K562 (cell line): Measurements from ENCODE around the gene NAT14. TPM values are rescaled to one million over a fixed set of nuclear protein-coding genes. Genes with fewer than 3 reads are reported as not detected.

Experiments used
- ATAC-seq: fragments of 200-7000 bp; cut with Tn5 transposase; 3 replicates; pipeline ENCODE4 v1.9.1; 2020; ENCODE audit warnings: moderate library complexity
- BruUV-seq: library from RNA; stranded (reverse); fragments of 400-500 nt; replicated peaks from 2 replicates; lab custom pipeline; 2021; lab: Mats Ljungman, UMichigan
- CTCF ChIA-PET: fragments of 300-600 bp; formaldehyde crosslinking; extraction: SDS; loops from one replicate; lab custom pipeline; 2021; ENCODE audit warnings: low intra/inter-chr PET ratio; lab: Yijun Ruan, JAX
- POLR2A ChIA-PET: fragments of 300-600, 350-650 bp; sonication (Branson Sonifier 250); formaldehyde crosslinking; extraction: SDS; loops from one replicate; lab custom pipeline; 2021; ENCODE audit warnings: antibody characterized with exemption, inconsistent platforms; lab: Yijun Ruan, JAX
- DNase-seq, 4 experiments: peaks; one replicate each; pipeline versions ENCODE4 v3.0.0 to v3.0.0-alpha.2; 2011 to 2018; ENCODE audit warnings: low spot score in 3 of 4, mixed read lengths in 3 of 4; ENCODE audit errors: extremely low read depth in 1 of 4
- FAIRE-seq: peaks from 2 replicates; lab custom pipeline; 2011; peaks lifted over from hg19 to GRCh38; lab: Jason Lieb, UNC
- H2AFZ ChIP-seq: 2 replicates; pipeline ENCODE4 v1.6.0; 2011; ENCODE audit warnings: low read depth, low read length, control low read depth, inconsistent platforms
- H3K27ac ChIP-seq: fragments of 200-600 bp; 3 replicates; pipeline ENCODE4 v1.8.0; 2011; ENCODE audit warnings: low read depth, mild to moderate bottlenecking, control low read depth, inconsistent platforms, low read length, moderate library complexity, mixed read lengths; ENCODE audit errors: extremely low read depth
- H3K27me3 ChIP-seq, 2 experiments: fragments of 300-600 bp in 1 of 2; 2 replicates in 1 of 2; 3 replicates in 1 of 2; pipeline versions ENCODE4 v1.6.0 to v1.8.0; 2011; ENCODE audit warnings: inconsistent platforms in 2 of 2, low read length in 2 of 2, mild to moderate bottlenecking in 1 of 2, mixed read lengths in 1 of 2, moderate library complexity in 1 of 2; ENCODE audit not compliant: control insufficient read depth in 2 of 2, insufficient read depth in 2 of 2
- H3K36me3 ChIP-seq: fragments of 300-600 bp; 3 replicates; pipeline ENCODE4 v1.8.0; 2011; ENCODE audit warnings: mild to moderate bottlenecking, low read length, inconsistent platforms; ENCODE audit not compliant: control insufficient read depth, insufficient read depth
- H3K4me1 ChIP-seq, 2 experiments: fragments of 200-600 bp in 1 of 2; replicated peaks in 1 of 2; 2 replicates in 1 of 2; 3 replicates in 1 of 2; pipeline versions ENCODE4 v1.5.1 to v1.8.0; 2011; ENCODE audit warnings: inconsistent platforms in 2 of 2, low read length in 2 of 2, mild to moderate bottlenecking in 1 of 2, mixed read lengths in 1 of 2, moderate library complexity in 1 of 2; ENCODE audit not compliant: control insufficient read depth in 2 of 2, insufficient read depth in 2 of 2
- H3K4me2 ChIP-seq: 2 replicates; pipeline ENCODE4 v1.6.1; 2011; ENCODE audit warnings: low read length, control low read depth, inconsistent platforms, mixed read lengths; ENCODE audit not compliant: insufficient read depth
- H3K4me3 ChIP-seq: fragments of 200-600 bp; sonication (generic), shearing (Covaris generic); 2 replicates; pipeline ENCODE4 v1.5.1; 2016; ENCODE audit warnings: control low read depth, inconsistent platforms
- H3K79me2 ChIP-seq: fragments of 200-600 bp; 3 replicates; pipeline ENCODE4 v1.8.0; 2011; ENCODE audit warnings: low read length, inconsistent platforms; ENCODE audit not compliant: control insufficient read depth, insufficient read depth
- H3K9ac ChIP-seq, 2 experiments: 2 replicates each; pipeline versions ENCODE4 v1.6.0 to v1.6.1; 2011; ENCODE audit warnings: low read depth in 2 of 2, low read length in 2 of 2, control low read depth in 1 of 2, inconsistent platforms in 1 of 2, mild to moderate bottlenecking in 1 of 2, mixed read lengths in 1 of 2; ENCODE audit not compliant: insufficient read depth in 1 of 2
- H3K9me1 ChIP-seq: one replicate; pipeline ENCODE4 v1.6.0; 2011; ENCODE audit warnings: inconsistent platforms, mild to moderate bottlenecking, low read length, moderate library complexity; ENCODE audit not compliant: control insufficient read depth, insufficient read depth
- H3K9me3 ChIP-seq: replicated peaks from 2 replicates; pipeline ENCODE4 v1.5.1; 2011; ENCODE audit warnings: low read depth, low read length, inconsistent platforms; ENCODE audit not compliant: control insufficient read depth, insufficient read depth
- H4K20me1 ChIP-seq: replicated peaks from 2 replicates; pipeline ENCODE4 v1.6.1; 2011; ENCODE audit warnings: low read length, inconsistent platforms, mixed read lengths; ENCODE audit not compliant: control insufficient read depth, insufficient read depth
- BCOR ChIP-seq: fragments of 450-650 bp; IDR thresholded peaks from 2 replicates; pipeline ENCODE4 v1.6.1; 2016
- CEBPB ChIP-seq: fragments of 450-650 bp; IDR thresholded peaks from 2 replicates; pipeline ENCODE4 v1.6.1; 2016; ENCODE audit warnings: missing genetic modification characterization, missing compliant biosample characterization
- CEBPG ChIP-seq, 3 experiments: fragments of 200-800 bp in 1 of 3; sonication (Bioruptor generic) in 1 of 3; sonication (generic) in 1 of 3; formaldehyde crosslinking in 1 of 3; IDR thresholded peaks in 2 of 3; conservative IDR thresholded peaks in 1 of 3; 2 replicates each; pipeline versions ENCODE4 v1.6.1 to v1.8.0; 2016 to 2022; ENCODE audit warnings: missing compliant biosample characterization in 2 of 3, missing genetic modification characterization in 2 of 3, mild to moderate bottlenecking in 1 of 3, missing genetic modification reagents in 1 of 3
- FOXK1 ChIP-seq: sonication (generic); formaldehyde crosslinking; IDR thresholded peaks from 2 replicates; pipeline ENCODE4 v1.8.0; 2022; ENCODE audit warnings: missing genetic modification reagents, mild to moderate bottlenecking, borderline replicate concordance
- HDAC2 ChIP-seq: fragments of 450-650 bp; IDR thresholded peaks from 2 replicates; pipeline ENCODE4 v1.6.1; 2016; ENCODE audit warnings: mild to moderate bottlenecking
- PCBP1 ChIP-seq: fragments of 200-400 bp; formaldehyde crosslinking; IDR thresholded peaks from 2 replicates; pipeline ENCODE4 v1.6.1; 2018; ENCODE audit warnings: mild to moderate bottlenecking, low read depth, low read length; ENCODE audit not compliant: poor library complexity, severe bottlenecking
- POLR2B ChIP-seq: fragments of 450-650 bp; IDR thresholded peaks from 2 replicates; pipeline ENCODE4 v1.6.1; 2018; ENCODE audit warnings: low read depth; ENCODE audit not compliant: partially characterized antibody
- PTRF ChIP-seq: fragments of 450-650 bp; IDR thresholded peaks from 2 replicates; pipeline ENCODE4 v1.6.1; 2016; ENCODE audit warnings: mild to moderate bottlenecking, missing genetic modification characterization, missing compliant biosample characterization
- PTTG1 ChIP-seq: fragments of 450-650 bp; IDR thresholded peaks from 2 replicates; pipeline ENCODE4 v1.6.1; 2016; ENCODE audit warnings: low read depth, mild to moderate bottlenecking, missing genetic modification characterization, missing compliant biosample characterization
- RBFOX2 ChIP-seq: fragments of 200-400 bp; formaldehyde crosslinking; IDR thresholded peaks from 2 replicates; pipeline ENCODE4 v1.6.1; 2017; ENCODE audit warnings: low read depth, mild to moderate bottlenecking, low read length, moderate library complexity
- RBM22 ChIP-seq: fragments of 200-400 bp; formaldehyde crosslinking; IDR thresholded peaks from 2 replicates; pipeline ENCODE4 v1.6.1; 2018; ENCODE audit warnings: low read length, low read depth; ENCODE audit not compliant: poor library complexity, severe bottlenecking
- RFX1 ChIP-seq: fragments of 450-650 bp; IDR thresholded peaks from 2 replicates; pipeline ENCODE4 v1.6.1; 2016; ENCODE audit warnings: mild to moderate bottlenecking, moderate library complexity
- SP1 ChIP-seq: sonication (generic); formaldehyde crosslinking; IDR thresholded peaks from 2 replicates; pipeline ENCODE4 v1.8.1; 2022; ENCODE audit warnings: mild to moderate bottlenecking, missing genetic modification reagents
- ZBTB7A ChIP-seq: IDR thresholded peaks from 2 replicates; pipeline ENCODE4 v1.6.1; 2011; ENCODE audit warnings: low read depth, mild to moderate bottlenecking, low read length, moderate library complexity, borderline replicate concordance; ENCODE audit not compliant: control insufficient read depth
- ZNF134 ChIP-seq: fragments of 250-450 bp; sonication (Bioruptor Pico); conservative IDR thresholded peaks from 2 replicates; pipeline ENCODE4 v1.4.0; 2020
- ZNF644 ChIP-seq: fragments of 200-800 bp; sonication (Bioruptor generic); IDR thresholded peaks from 2 replicates; pipeline ENCODE4 v1.6.1; 2016; ENCODE audit warnings: low read depth, missing genetic modification characterization, missing compliant biosample characterization
- WGBS: fragments of 100-300 bp; shearing (Covaris generic); methylation state at CpG from one replicate; pipeline ENCODE4 v1.1.6; 2016; ENCODE audit warnings: low coverage, mixed read lengths; ENCODE audit not compliant: insufficient coverage; ENCODE audit errors: missing lambda C conversion rate; 5-methylcytosine and 5-hydroxymethylcytosine counted together
- in situ Hi-C: fragments of 300-500 bp; cut with MboI; formaldehyde crosslinking; loops from 4 replicates; pipeline ENCODE4 v1.15.0; 2018; ENCODE audit warnings: inconsistent platforms, mixed read lengths
- intact Hi-C: fragments of 100-400 bp; cut with micrococcal nuclease; formaldehyde crosslinking; loops from 2 replicates; pipeline ENCODE4 v1.14.2; 2022
- polyA plus RNA-seq, 8 experiments: library from polyadenylated mRNA; depleted of rRNA in 4 of 8; stranded (reverse) in 5 of 8; unstranded in 3 of 8; fragments of >200 nt; fragmentation: Nextera tagmentation in 2 of 8; fragmentation: Illumina TruSeq in 1 of 8; extraction: Ambion mirVana in 2 of 8; extraction: Trizol in 1 of 8; gene quantifications; 2 replicates each; pipeline versions ENCODE4 v1.2.1 to v1.2.3, GENCODE V29; 2011 to 2014; ENCODE audit warnings: inconsistent platforms in 1 of 8, missing spikeins in 1 of 8
- total RNA-seq, 7 experiments: library from RNA; depleted of rRNA in 6 of 7; stranded (reverse); fragments of >200 nt in 6 of 7; fragmentation: Illumina TruSeq in 2 of 7; extraction: Trizol in 2 of 7; gene quantifications; 2 replicates each; pipeline versions ENCODE4 v1.2.1 to v1.2.3, GENCODE V29; 2011 to 2021; ENCODE audit warnings: low replicate concordance in 1 of 7
- TF ChIP-seq, protein P1 (sequence below), 3 experiments: fragments of 200-800 bp in 1 of 3; sonication (Bioruptor generic) in 1 of 3; sonication (generic) in 1 of 3; formaldehyde crosslinking in 1 of 3; IDR thresholded peaks; 2 replicates each; pipeline versions ENCODE4 v1.6.1 to v1.8.0; 2016 to 2022; ENCODE audit warnings: mild to moderate bottlenecking in 2 of 3, missing compliant biosample characterization in 2 of 3, missing genetic modification characterization in 2 of 3, missing genetic modification reagents in 1 of 3
- TF ChIP-seq, protein P2 (sequence below): fragments of 450-650 bp; IDR thresholded peaks from 2 replicates; pipeline ENCODE4 v1.6.1; 2016

The NAT14 gene
- total and polyA plus RNA-seq, 9 of the 15 experiments (the other 6 are each of a cell fraction or from before 2014, with no cell fraction given), result 2.4 to 77.0 (median 26.7) TPM

DNA sequence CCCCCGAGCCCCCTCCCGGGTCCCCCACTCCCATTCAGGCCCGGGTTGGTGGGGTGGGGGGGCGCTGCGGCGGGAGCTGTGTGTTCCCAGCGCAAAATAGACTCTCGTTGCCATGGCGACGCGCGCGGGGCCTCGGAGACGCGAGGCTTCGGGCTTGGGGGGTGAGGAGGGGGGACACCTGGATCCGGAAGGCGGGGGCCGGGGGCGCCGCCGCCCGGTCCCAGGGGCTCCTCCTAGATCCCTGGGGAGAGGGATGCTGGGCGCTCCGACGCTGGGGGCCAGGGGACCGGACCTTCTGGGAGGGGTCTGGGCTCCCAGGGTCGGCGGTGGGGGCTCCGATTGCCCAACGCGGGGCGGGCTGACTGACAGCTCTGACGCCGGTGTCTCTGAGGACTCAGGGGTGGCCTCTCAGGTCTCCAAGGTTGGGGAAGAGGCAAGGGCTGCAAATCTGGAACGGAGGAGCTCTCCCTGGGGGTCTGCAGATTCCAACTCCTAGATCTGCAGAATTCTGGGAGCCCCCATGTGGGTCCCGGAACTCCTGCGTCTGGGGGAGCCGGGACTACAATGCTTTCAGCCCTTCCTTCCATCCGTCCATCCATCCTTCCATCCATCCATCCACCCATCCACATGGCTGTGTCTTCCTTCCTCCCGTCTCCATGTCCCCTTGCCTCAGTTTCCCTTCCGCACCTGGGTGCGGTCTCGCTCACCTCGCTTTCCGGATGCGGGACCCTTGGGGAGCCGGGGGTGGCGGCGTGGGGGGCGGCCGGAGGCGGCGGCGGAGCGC is 32.8 kb upstream of the NAT14 start:
- peak overlapping the region in 1 of 2 experiments; percentile 15; a peak in 2 of 4 replicates for H3K9ac ChIP-seq
- ChIA-PET CTCF (interaction anchor here (1.1 kb wide), 1 partner anchor 52 kb away, joined by 6 read pairs; no protein-coding TSS in a partner anchor), POLR2A (interaction anchor here (0.6 to 2.0 kb wide), 7 partner anchors 8 to 362 kb away, joined by 3 to 7 read pairs (median 4); partner anchors contain the start of genes FIZ1 and ISOC2)
- peaks cover 2% of the 10 kb centered on the region; the same call in 1 of the 3 replicates for H3K79me2 ChIP-seq
- intact Hi-C loops (loop anchor here (5.0 kb wide), 1 partner anchor 65 kb away; the partner anchor contains the start of gene RPL28), in situ Hi-C loops (no loop called here)
- no peaks in the 10 kb centered on the region; the same call in 1 of the 2 replicates for H4K20me1 ChIP-seq
- no peak for FAIRE-seq
- H2AFZ ChIP-seq, result no peak overlapping the region
- WGBS, result 1% methylated on average over 29 of the region's 57 CpGs
- H3K9me1 ChIP-seq, result no peaks in the 10 kb centered on the region
- peak overlapping the region; percentile 53 for H3K4me2 ChIP-seq
- peak overlapping the region; percentile 28 for H3K4me3 ChIP-seq
- ATAC-seq, result no peak
- no TSS peak for BruUV-seq
- peaks cover 3 to 75% of the 10 kb centered on the region in 2 experiments for H3K4me1 ChIP-seq
- H3K9me3 ChIP-seq, result no peaks in the 10 kb centered on the region
- peaks cover 0 to 14% of the 10 kb centered on the region in 2 experiments; a peak in 4 of 5 replicates for H3K27me3 ChIP-seq
- H3K27ac ChIP-seq, result no peak overlapping the region
- H3K36me3 ChIP-seq, result peaks cover 29% of the 10 kb centered on the region; the same call in 2 of the 3 replicates
- peak; percentile 27 to 64 (median 53) for DNase-seq
- TF ChIP-seq POLR2B (peak; percentile 20), ZBTB7A (peak; percentile 85), RFX1 (peak; percentile 88), RBFOX2 (peak; percentile 23; the same call in 1 of the 2 replicates), CEBPG (CRISPR knock-in tag; IDR thresholded peaks at IDR 0.05) (peak; percentile 66), CEBPG (tag; conservative IDR thresholded peaks at IDR 0.05 in 1 of 2, IDR thresholded peaks at IDR 0.05 in 1 of 2) (no peak), PTRF (tag) (no peak), BCOR (peak; percentile 40; the same call in 1 of the 2 replicates), RBM22 (peak; percentile 60), SP1 (CRISPR knock-in tag) (no peak), ZNF134 (CRISPR knock-in tag) (no peak), PTTG1 (tag) (no peak), ZNF644 (tag) (no peak), HDAC2 (no peak), CEBPB (tag) (peak; percentile 73), FOXK1 (CRISPR knock-in tag) (no peak), PCBP1 (peak; percentile 16)
- TF ChIP-seq, protein P1, sequence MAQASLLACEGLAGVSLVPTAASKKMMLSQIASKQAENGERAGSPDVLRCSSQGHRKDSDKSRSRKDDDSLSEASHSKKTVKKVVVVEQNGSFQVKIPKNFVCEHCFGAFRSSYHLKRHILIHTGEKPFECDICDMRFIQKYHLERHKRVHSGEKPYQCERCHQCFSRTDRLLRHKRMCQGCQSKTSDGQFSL (CRISPR knock-in tag; IDR thresholded peaks at IDR 0.05), result peak; percentile 76; the same call in 1 of the 2 replicates
- TF ChIP-seq, protein P1 (tag; IDR thresholded peaks at IDR 0.05), result peak in 1 of 2 experiments; percentile 57; a peak in 1 of 4 replicates
- TF ChIP-seq, protein P2, sequence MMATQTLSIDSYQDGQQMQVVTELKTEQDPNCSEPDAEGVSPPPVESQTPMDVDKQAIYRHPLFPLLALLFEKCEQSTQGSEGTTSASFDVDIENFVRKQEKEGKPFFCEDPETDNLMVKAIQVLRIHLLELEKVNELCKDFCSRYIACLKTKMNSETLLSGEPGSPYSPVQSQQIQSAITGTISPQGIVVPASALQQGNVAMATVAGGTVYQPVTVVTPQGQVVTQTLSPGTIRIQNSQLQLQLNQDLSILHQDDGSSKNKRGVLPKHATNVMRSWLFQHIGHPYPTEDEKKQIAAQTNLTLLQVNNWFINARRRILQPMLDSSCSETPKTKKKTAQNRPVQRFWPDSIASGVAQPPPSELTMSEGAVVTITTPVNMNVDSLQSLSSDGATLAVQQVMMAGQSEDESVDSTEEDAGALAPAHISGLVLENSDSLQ, result peak; percentile 74
